H1 (cell line): ENCODE data around the gene HOXB8. TPM values are rescaled to one million over a fixed set of nuclear protein-coding genes. Genes with fewer than 3 reads are reported as not detected.

Source experiments
- CTCF ChIA-PET: fragments of 300-600 bp; sonication (Branson Sonifier 250); formaldehyde crosslinking; loops from one replicate; lab custom pipeline; 2021; ENCODE audit not compliant: partially characterized antibody; lab: Charles Lee
- POLR2A ChIA-PET: fragments of 300-600 bp; sonication (Branson Sonifier 250); formaldehyde crosslinking; loops from one replicate; lab custom pipeline; 2021; ENCODE audit warnings: inconsistent platforms; ENCODE audit not compliant: partially characterized antibody; lab: Charles Lee
- DNase-seq, 2 experiments: peaks; one replicate each; pipeline versions ENCODE4 v3.0.0 to v3.0.0-alpha.2; 2010 to 2022; ENCODE audit warnings: low spot score in 2 of 2, low read depth in 1 of 2, mixed read lengths in 1 of 2
- FAIRE-seq: peaks from 2 replicates; lab custom pipeline; 2011; peaks lifted over from hg19 to GRCh38; lab: Jason Lieb, UNC
- H2AFZ ChIP-seq: 2 replicates; pipeline ENCODE4 v1.8.1; 2012; ENCODE audit warnings: low read length, inconsistent platforms
- H2AK5ac ChIP-seq: 2 replicates; pipeline ENCODE4 v1.6.1; 2013; ENCODE audit warnings: low read depth, low read length
- H2BK120ac ChIP-seq: replicated peaks from 2 replicates; pipeline ENCODE3; 2013; ENCODE audit warnings: low read depth, low read length, inconsistent platforms
- H2BK12ac ChIP-seq: 2 replicates; pipeline ENCODE4 v1.6.1; 2013; ENCODE audit warnings: low read depth, low read length
- H2BK15ac ChIP-seq: 2 replicates; pipeline ENCODE4 v1.6.1; 2013; ENCODE audit warnings: low read length
- H2BK20ac ChIP-seq: 2 replicates; pipeline ENCODE4 v1.6.1; 2013; ENCODE audit warnings: low read length
- H2BK5ac ChIP-seq: 2 replicates; pipeline ENCODE4 v1.6.1; 2013; ENCODE audit warnings: low read depth, low read length
- H3K14ac ChIP-seq: 2 replicates; pipeline ENCODE4 v1.6.1; 2013; ENCODE audit warnings: inconsistent platforms; ENCODE audit not compliant: insufficient read length
- H3K18ac ChIP-seq: 2 replicates; pipeline ENCODE4 v1.6.1; 2013; ENCODE audit warnings: low read length; ENCODE audit errors: extremely low read depth
- H3K23ac ChIP-seq: 2 replicates; pipeline ENCODE4 v1.6.1; 2013; ENCODE audit warnings: inconsistent platforms; ENCODE audit not compliant: insufficient read length
- H3K23me2 ChIP-seq: 2 replicates; pipeline ENCODE4 v1.6.1; 2013; ENCODE audit warnings: low read depth, low read length
- H3K27ac ChIP-seq: 2 replicates; pipeline ENCODE4 v1.6.1; 2011; ENCODE audit warnings: low read depth, low read length, inconsistent platforms
- H3K27me3 ChIP-seq, 4 experiments: replicated peaks in 1 of 4; 1 replicate in 1 of 4; 2 replicates in 3 of 4; pipeline versions ENCODE4 v1.6.1 to v1.8.1; 2011 to 2013; ENCODE audit warnings: low read length in 3 of 4, mild to moderate bottlenecking in 3 of 4, inconsistent platforms in 2 of 4, mixed read lengths in 2 of 4, moderate library complexity in 1 of 4; ENCODE audit not compliant: control insufficient read depth in 3 of 4, insufficient read depth in 3 of 4; ENCODE audit errors: extremely low read depth in 1 of 4
- H3K36me3 ChIP-seq, 4 experiments: 2 replicates each; pipeline versions ENCODE4 v1.6.1 to v1.8.1; 2011 to 2013; ENCODE audit warnings: mild to moderate bottlenecking in 4 of 4, low read length in 3 of 4, moderate library complexity in 2 of 4, control low read depth in 1 of 4, inconsistent platforms in 1 of 4; ENCODE audit not compliant: insufficient read depth in 4 of 4, control insufficient read depth in 2 of 4
- H3K4ac ChIP-seq: replicated peaks from 2 replicates; pipeline ENCODE3; 2013; ENCODE audit warnings: low read length, low read depth, mixed read lengths, inconsistent platforms; ENCODE audit not compliant: insufficient read length
- H3K4me1 ChIP-seq, 4 experiments: replicated peaks in 1 of 4; 1 replicate in 1 of 4; 2 replicates in 3 of 4; pipeline versions ENCODE4 v1.6.1 to v1.8.1; 2011 to 2013; ENCODE audit warnings: low read length in 3 of 4, inconsistent platforms in 2 of 4, mixed read lengths in 1 of 4; ENCODE audit not compliant: insufficient read depth in 4 of 4, control insufficient read depth in 3 of 4
- H3K4me2 ChIP-seq, 2 experiments: 2 replicates each; pipeline versions ENCODE4 v1.6.1 to v1.8.1; 2011 to 2013; ENCODE audit warnings: low read depth in 2 of 2, low read length in 2 of 2, control low read depth in 1 of 2, inconsistent platforms in 1 of 2, mild to moderate bottlenecking in 1 of 2; ENCODE audit not compliant: insufficient read depth in 1 of 2
- H3K4me3 ChIP-seq, 4 experiments: fragments of 200-600, 300-600 bp in 1 of 4; sonication (generic), shearing (Covaris generic), sonication (Bioruptor Twin) in 1 of 4; 2 replicates each; pipeline versions ENCODE4 v1.5.1 to v1.8.1; 2011 to 2016; ENCODE audit warnings: low read length in 4 of 4, low read depth in 3 of 4, control low read depth in 2 of 4, inconsistent platforms in 2 of 4, mild to moderate bottlenecking in 2 of 4, mixed read lengths in 1 of 4, moderate library complexity in 1 of 4; ENCODE audit not compliant: insufficient read depth in 2 of 4; ENCODE audit errors: extremely low read depth in 1 of 4
- H3K56ac ChIP-seq: replicated peaks from 2 replicates; pipeline ENCODE3; 2013; ENCODE audit warnings: low read depth, mild to moderate bottlenecking, mixed read lengths, low read length, inconsistent platforms; ENCODE audit not compliant: insufficient read length
- H3K79me1 ChIP-seq: 2 replicates; pipeline ENCODE4 v1.6.1; 2013; ENCODE audit warnings: low read depth, low read length, control low read depth
- H3K79me2 ChIP-seq, 2 experiments: 2 replicates each; pipeline versions ENCODE4 v1.6.1 to v1.8.1; 2012 to 2013; ENCODE audit warnings: low read length in 2 of 2, mild to moderate bottlenecking in 2 of 2, inconsistent platforms in 1 of 2; ENCODE audit not compliant: insufficient read depth in 2 of 2, control insufficient read depth in 1 of 2
- H3K9ac ChIP-seq, 4 experiments: replicated peaks in 1 of 4; 1 replicate in 1 of 4; 2 replicates in 3 of 4; pipeline versions ENCODE4 v1.6.1 to v1.8.1; 2011 to 2013; ENCODE audit warnings: low read depth in 3 of 4, low read length in 3 of 4, control low read depth in 2 of 4, mild to moderate bottlenecking in 2 of 4, moderate library complexity in 2 of 4, inconsistent platforms in 1 of 4; ENCODE audit errors: extremely low read depth in 1 of 4
- H3K9me3 ChIP-seq, 2 experiments: 2 replicates each; pipeline versions ENCODE4 v1.6.1 to v1.8.1; 2012 to 2013; ENCODE audit warnings: mild to moderate bottlenecking in 2 of 2, moderate library complexity in 2 of 2, control low read depth in 1 of 2, inconsistent platforms in 1 of 2, low read depth in 1 of 2, low read length in 1 of 2, mixed read lengths in 1 of 2; ENCODE audit not compliant: insufficient read depth in 2 of 2
- H4K20me1 ChIP-seq, 2 experiments: replicated peaks in 1 of 2; 2 replicates each; pipeline versions ENCODE3 to v1.8.1; 2011 to 2013; ENCODE audit warnings: inconsistent platforms in 2 of 2, low read length in 2 of 2, mild to moderate bottlenecking in 1 of 2; ENCODE audit not compliant: insufficient read depth in 2 of 2, control insufficient read depth in 1 of 2
- H4K5ac ChIP-seq: 2 replicates; pipeline ENCODE4 v1.6.1; 2013; ENCODE audit warnings: low read length, low read depth, mixed read lengths, inconsistent platforms; ENCODE audit not compliant: insufficient read length
- H4K8ac ChIP-seq: 2 replicates; pipeline ENCODE4 v1.8.0; 2013; ENCODE audit warnings: mild to moderate bottlenecking, moderate library complexity, low read length, inconsistent platforms; ENCODE audit not compliant: insufficient read depth; ENCODE audit errors: extremely low read depth
- H4K91ac ChIP-seq: replicated peaks from 2 replicates; pipeline ENCODE3; 2013; ENCODE audit warnings: low read length, mixed read lengths, inconsistent platforms; ENCODE audit not compliant: insufficient read length
- CBX8 ChIP-seq: fragments of 300-800, 300-1000 bp; sonication (generic); IDR thresholded peaks from 2 replicates; pipeline ENCODE4 v1.7.1; 2016; ENCODE audit warnings: low read depth, low read length, borderline replicate concordance
- CTBP2 ChIP-seq: IDR thresholded peaks from 2 replicates; pipeline ENCODE4 v1.7.0; 2011; ENCODE audit warnings: borderline replicate concordance, mild to moderate bottlenecking, moderate library complexity, mixed read lengths, low read length; ENCODE audit not compliant: insufficient read depth, insufficient read length
- EP300 ChIP-seq, 2 experiments: IDR thresholded peaks; 1 replicate in 1 of 2; 2 replicates in 1 of 2; pipeline ENCODE4 v1.6.1; 2011 to 2012; ENCODE audit warnings: low read depth in 2 of 2, low read length in 2 of 2, mild to moderate bottlenecking in 2 of 2, borderline replicate concordance in 1 of 2, inconsistent platforms in 1 of 2, moderate library complexity in 1 of 2
- GABPA ChIP-seq: IDR thresholded peaks from 2 replicates; pipeline ENCODE4 v1.6.1; 2011; ENCODE audit warnings: mild to moderate bottlenecking, low read length, moderate library complexity, borderline replicate concordance; ENCODE audit not compliant: insufficient read depth
- RNF2 ChIP-seq: fragments of 200-900, 300-1000 bp; sonication (generic); IDR thresholded peaks from 2 replicates; pipeline ENCODE4 v1.7.1; 2016; ENCODE audit warnings: borderline replicate concordance, low read depth, mild to moderate bottlenecking, antibody characterized with exemption, low read length; ENCODE audit not compliant: poor library complexity, severe bottlenecking; ENCODE audit errors: missing control alignments
- WGBS, 2 experiments: shearing (Covaris generic) in 1 of 2; methylation state at CpG; one replicate each; pipeline versions ENCODE4 v1.1.6 to v1.1.7; 2013 to 2015; ENCODE audit warnings: low lambda C conversion rate in 2 of 2, mixed read lengths in 2 of 2, inconsistent platforms in 1 of 2, low coverage in 1 of 2, missing lambda C conversion rate in 1 of 2; ENCODE audit not compliant: insufficient replicate concordance in 2 of 2, insufficient coverage in 1 of 2, insufficient read length in 1 of 2; ENCODE audit errors: extremely low coverage in 1 of 2, missing lambda C conversion rate in 1 of 2; 5-methylcytosine and 5-hydroxymethylcytosine counted together
- polyA plus RNA-seq, 7 experiments: library from polyadenylated mRNA; depleted of rRNA in 3 of 7; stranded (reverse) in 5 of 7; unstranded in 2 of 7; fragments of >200 nt in 5 of 7; fragments of 200-250 nt in 2 of 7; gene quantifications; 1 replicate in 5 of 7; 2 replicates in 1 of 7; 4 replicates in 1 of 7; pipeline versions ENCODE4 v1.2.1 to v1.2.3, GENCODE V29; 2011 to 2013; ENCODE audit warnings: missing spikeins in 2 of 7, mixed read lengths in 2 of 7
- total RNA-seq: library from RNA; stranded (reverse); fragmentation: NEBNext Ultra II Directional; extraction: Animal tissue kit (Norgen Biotek cat#: 25700); gene quantifications from 2 replicates; pipeline ENCODE4 v1.2.1, GENCODE V29; 2021

The HOXB8 gene
- total and polyA plus RNA-seq, 2 of the 8 experiments (the other 6 are each of a cell fraction or from before 2014, with no cell fraction given) = not detected

GRCh38 chr17:48634493-48635208 lies 19.6 kb upstream of the HOXB8 start:
- ChIA-PET CTCF (interaction anchor here (0.5 to 2.3 kb wide), 5 partner anchors 12 to 125 kb away, joined by 3 to 8 read pairs (median 5); no protein-coding TSS in a partner anchor), POLR2A (interaction anchor here (0.8 kb wide), 1 partner anchor 9 kb away, joined by 3 read pairs; the partner anchor contains the start of gene HOXB9)
- no peak for DNase-seq
- Histone ChIP-seq H2AK5ac (no peak overlapping the region), H4K5ac (no peak overlapping the region), H3K79me1 (no peaks in the 10 kb centered on the region), H4K20me1 (peaks cover 29 to 32% of the 10 kb centered on the region in 2 experiments), H2AFZ (no peak overlapping the region), H4K8ac (no peak overlapping the region), H3K27ac (no peak overlapping the region), H3K4me1 (peaks cover 0 to 5% (median 1%) of the 10 kb centered on the region in 4 experiments; a peak in 3 of 7 replicates), H3K4me2 (no peak overlapping the region), H2BK20ac (no peak overlapping the region), H3K23me2 (0 out of 2 replicates have a peak, but pooled peaks cover 2% of the 10 kb centered on the region), H3K18ac (no peak overlapping the region), H2BK15ac (no peak overlapping the region), H3K4ac (no peak overlapping the region), H3K36me3 (no peaks in the 10 kb centered on the region; a peak in 1 of 8 replicates), H3K27me3 (peaks cover 98 to 100% (median 99%) of the 10 kb centered on the region in 4 experiments), H4K91ac (no peak overlapping the region), H3K56ac (no peak overlapping the region), H3K14ac (no peak overlapping the region), H3K9me3 (no peaks in the 10 kb centered on the region), H2BK120ac (no peak overlapping the region), H3K23ac (no peak overlapping the region), H3K79me2 (no peaks in the 10 kb centered on the region), H2BK12ac (no peak overlapping the region), H3K4me3 (no peak overlapping the region), H2BK5ac (no peak overlapping the region), H3K9ac (no peak overlapping the region)
- FAIRE-seq = no peak
- TF ChIP-seq CTBP2 (peak; percentile 26), GABPA (no peak), EP300 (IDR thresholded peaks at IDR 0.05; ENCODE audit: borderline replicate concordance in 1 of 2, low read depth in 2 of 2, low read length in 2 of 2) (no peak), RNF2 (peak; percentile 83), CBX8 (peak; percentile 74; the same call in 1 of the 2 replicates)
- WGBS, 2 experiments = 50% methylated on average over 20 of the region's 20 CpGs; no CpG with 5 or more reads in 1 of the 2 experiments
